Activated CD4-positive, alpha-beta T cell treated with anti-CD3 and anti-CD28 coated beads, Interleukin-2, amount 10 ng/mL, durations not matched to agents 7 days and 5 days (primary cell): Measurements from ENCODE around the gene CCNG2. TPM values are rescaled to one million over a fixed set of nuclear protein-coding genes. Genes with fewer than 3 reads are reported as not detected.

Source experiments
- CTCF ChIA-PET: fragments of 350-600 bp; sonication (Branson Sonifier 250); formaldehyde crosslinking; loops from one replicate; lab custom pipeline; 2021; ENCODE audit warnings: antibody characterized with exemption; lab: Charles Lee
- POLR2A ChIA-PET: fragments of 350-600 bp; sonication (Branson Sonifier 250); formaldehyde crosslinking; loops from one replicate; lab custom pipeline; 2021; ENCODE audit warnings: antibody characterized with exemption; lab: Charles Lee
- DNase-seq: peaks from one replicate; pipeline ENCODE4 v3.0.0-alpha.2; 2020
- H3K27ac Mint-ChIP-seq: one replicate; pipeline ENCODE4 v1.8.0; 2021; ENCODE audit warnings: mild to moderate bottlenecking, moderate library complexity, mixed read lengths
- H3K27me3 Mint-ChIP-seq: one replicate; pipeline ENCODE4 v1.8.0; 2021; ENCODE audit warnings: mixed read lengths
- H3K36me3 Mint-ChIP-seq: one replicate; pipeline ENCODE4 v1.8.0; 2021; ENCODE audit warnings: low read depth, mixed read lengths
- H3K4me1 Mint-ChIP-seq: one replicate; pipeline ENCODE4 v1.8.0; 2021; ENCODE audit warnings: mixed read lengths
- H3K4me3 Mint-ChIP-seq: one replicate; pipeline ENCODE4 v1.8.0; 2021; ENCODE audit warnings: mild to moderate bottlenecking, moderate library complexity, mixed read lengths
- H3K9me3 Mint-ChIP-seq: one replicate; pipeline ENCODE4 v1.8.0; 2021; ENCODE audit warnings: mixed read lengths
- total RNA-seq, 2 experiments: library from RNA; stranded (reverse); gene quantifications; one replicate each; pipeline ENCODE4 v1.2.3, GENCODE V29; 2021

The CCNG2 gene
- total RNA-seq, 2 experiments from 2014 or later, result 28.1 to 31.5 TPM

- Mint-ChIP-seq H3K36me3 (peaks cover 54% of the 10 kb centered on the region), H3K4me3 (no peak overlapping the region), H3K27me3 (no peaks in the 10 kb centered on the region), H3K27ac (no peak overlapping the region), H3K4me1 (peaks cover 13% of the 10 kb centered on the region), H3K9me3 (no peaks in the 10 kb centered on the region)
- ChIA-PET CTCF (no interaction called here), POLR2A (no interaction called here)
- no peak for DNase-seq
Observed at GRCh38 chr4:77167866-77168265, 10.9 kb downstream of the CCNG2 start.

GRCh38 chr4:77169481-77169880, 12.5 kb downstream of the CCNG2 start:
- Mint-ChIP-seq H3K27me3 (no peaks in the 10 kb centered on the region), H3K4me3 (no peak overlapping the region)

GRCh38 chr4:77170926-77171325, 13.9 kb downstream of the CCNG2 start:
- Mint-ChIP-seq H3K4me3 (no peak overlapping the region), H3K27me3 (peaks cover 2% of the 10 kb centered on the region), H3K36me3 (peaks cover 28% of the 10 kb centered on the region), H3K4me1 (peaks cover 6% of the 10 kb centered on the region), H3K9me3 (no peaks in the 10 kb centered on the region), H3K27ac (no peak overlapping the region)
- ChIA-PET CTCF (no interaction called here), POLR2A (no interaction called here)
- no peak for DNase-seq

More at GRCh38 chr4:77169481-77169880, 12.5 kb downstream of the CCNG2 start:
- ChIA-PET POLR2A (no interaction called here), CTCF (no interaction called here)
- Mint-ChIP-seq H3K4me1 (peaks cover 6% of the 10 kb centered on the region), H3K27ac (no peak overlapping the region), H3K9me3 (no peaks in the 10 kb centered on the region), H3K36me3 (peaks cover 39% of the 10 kb centered on the region)
- no peak for DNase-seq

- Mint-ChIP-seq H3K4me1 (peaks cover 6% of the 10 kb centered on the region), H3K4me3 (no peak overlapping the region), H3K9me3 (no peaks in the 10 kb centered on the region), H3K36me3 (peaks cover 24% of the 10 kb centered on the region), H3K27me3 (peaks cover 6% of the 10 kb centered on the region), H3K27ac (no peak overlapping the region)
- ChIA-PET CTCF (interaction anchor here (0.8 kb wide), 1 partner anchor 45 kb away, joined by 3 read pairs; no protein-coding TSS in a partner anchor), POLR2A (no interaction called here)
- no peak for DNase-seq
Observed at GRCh38 chr4:77172336-77172735, 15.3 kb downstream of the CCNG2 start.

- no peaks in the 10 kb centered on the region for H3K4me1 Mint-ChIP-seq
Observed at GRCh38 chr4:77174426-77174825, 17.4 kb downstream of the CCNG2 start.

GRCh38 chr4:77175201-77175611, 18.2 kb downstream of the CCNG2 start:
- peaks cover 9% of the 10 kb centered on the region for H3K27me3 Mint-ChIP-seq
- ChIA-PET CTCF (no interaction called here), POLR2A (no interaction called here)
- H3K4me1 Mint-ChIP-seq, result no peaks in the 10 kb centered on the region
- H3K36me3 Mint-ChIP-seq, result peaks cover 7% of the 10 kb centered on the region
- H3K4me3 Mint-ChIP-seq, result no peak overlapping the region
- no peaks in the 10 kb centered on the region for H3K9me3 Mint-ChIP-seq
- DNase-seq, result no peak
- no peak overlapping the region for H3K27ac Mint-ChIP-seq

More at GRCh38 chr4:77174426-77174825, 17.4 kb downstream of the CCNG2 start:
- no peak overlapping the region for H3K4me3 Mint-ChIP-seq
- ChIA-PET POLR2A (no interaction called here), CTCF (interaction anchor here (0.6 to 1.0 kb wide), 2 partner anchors 21 to 513 kb away, joined by 3 to 5 read pairs; no protein-coding TSS in a partner anchor)
- no peaks in the 10 kb centered on the region for H3K9me3 Mint-ChIP-seq
- H3K27ac Mint-ChIP-seq, result no peak overlapping the region
- peaks cover 9% of the 10 kb centered on the region for H3K27me3 Mint-ChIP-seq
- H3K36me3 Mint-ChIP-seq, result peaks cover 13% of the 10 kb centered on the region
- DNase-seq, result no peak

- Mint-ChIP-seq H3K27me3 (peaks cover 9% of the 10 kb centered on the region), H3K9me3 (no peaks in the 10 kb centered on the region), H3K27ac (no peak overlapping the region), H3K4me1 (no peaks in the 10 kb centered on the region), H3K36me3 (no peaks in the 10 kb centered on the region), H3K4me3 (no peak overlapping the region)
- ChIA-PET POLR2A (no interaction called here), CTCF (no interaction called here)
- no peak for DNase-seq
Observed at GRCh38 chr4:77176640-77177039, 19.6 kb downstream of the CCNG2 start.

- H3K27me3 Mint-ChIP-seq, result peaks cover 9% of the 10 kb centered on the region
- H3K4me1 Mint-ChIP-seq, result no peaks in the 10 kb centered on the region
- no peaks in the 10 kb centered on the region for H3K9me3 Mint-ChIP-seq
- H3K36me3 Mint-ChIP-seq, result no peaks in the 10 kb centered on the region
- no peak overlapping the region for H3K4me3 Mint-ChIP-seq
- ChIA-PET CTCF (no interaction called here), POLR2A (no interaction called here)
- H3K27ac Mint-ChIP-seq, result no peak overlapping the region
- DNase-seq, result no peak
Observed at GRCh38 chr4:77177199-77177598, 20.2 kb downstream of the CCNG2 start.

GRCh38 chr4:77178560-77178959, 21.6 kb downstream of the CCNG2 start:
- DNase-seq, result no peak
- Mint-ChIP-seq H3K36me3 (no peaks in the 10 kb centered on the region), H3K27ac (no peak overlapping the region), H3K4me1 (no peaks in the 10 kb centered on the region), H3K27me3 (peaks cover 9% of the 10 kb centered on the region), H3K9me3 (no peaks in the 10 kb centered on the region), H3K4me3 (no peak overlapping the region)
- ChIA-PET POLR2A (interaction anchor here (0.6 kb wide), 1 partner anchor 15 kb away, joined by 4 read pairs; no protein-coding TSS in a partner anchor), CTCF (interaction anchor here (1.3 kb wide), 1 partner anchor 14 kb away, joined by 4 read pairs; no protein-coding TSS in a partner anchor)

- Mint-ChIP-seq H3K36me3 (no peaks in the 10 kb centered on the region), H3K9me3 (no peaks in the 10 kb centered on the region), H3K4me1 (no peaks in the 10 kb centered on the region), H3K27ac (no peak overlapping the region), H3K27me3 (peaks cover 13% of the 10 kb centered on the region), H3K4me3 (no peak overlapping the region)
- DNase-seq, result no peak
- POLR2A ChIA-PET, result no interaction called here
- CTCF ChIA-PET, result interaction anchor here (0.6 to 2.1 kb wide), 4 partner anchors 14 to 36 kb away, joined by 3 to 9 read pairs (median 4); no protein-coding TSS in a partner anchor
Observed at GRCh38 chr4:77179519-77179918, 22.5 kb downstream of the CCNG2 start.

GRCh38 chr4:77181720-77182119, 24.7 kb downstream of the CCNG2 start:
- no peak overlapping the region for H3K27ac Mint-ChIP-seq
- POLR2A ChIA-PET, result no interaction called here
- CTCF ChIA-PET, result interaction anchor here (0.5 to 2.1 kb wide), 4 partner anchors 12 to 325 kb away, joined by 3 to 9 read pairs (median 4); no protein-coding TSS in a partner anchor
- H3K9me3 Mint-ChIP-seq, result no peaks in the 10 kb centered on the region
- no peaks in the 10 kb centered on the region for H3K4me1 Mint-ChIP-seq
- H3K36me3 Mint-ChIP-seq, result no peaks in the 10 kb centered on the region
- no peak overlapping the region for H3K4me3 Mint-ChIP-seq
- H3K27me3 Mint-ChIP-seq, result peaks cover 18% of the 10 kb centered on the region
- DNase-seq, result no peak

GRCh38 chr4:77183777-77184420, 26.9 kb downstream of the CCNG2 start:
- Mint-ChIP-seq H3K9me3 (no peaks in the 10 kb centered on the region), H3K4me1 (no peaks in the 10 kb centered on the region), H3K27ac (peak overlapping the region; percentile 65), H3K27me3 (peaks cover 12% of the 10 kb centered on the region), H3K4me3 (no peak overlapping the region), H3K36me3 (no peaks in the 10 kb centered on the region)
- POLR2A ChIA-PET, result no interaction called here
- CTCF ChIA-PET, result interaction anchor here (0.7 to 1.7 kb wide), 2 partner anchors 20 to 436 kb away, joined by 3 to 4 read pairs; no protein-coding TSS in a partner anchor
- DNase-seq, result no peak

- H3K4me3 Mint-ChIP-seq, result no peak overlapping the region
- no peak for DNase-seq
- no peaks in the 10 kb centered on the region for H3K4me1 Mint-ChIP-seq
- peaks cover 12% of the 10 kb centered on the region for H3K27me3 Mint-ChIP-seq
- CTCF ChIA-PET, result interaction anchor here (0.6 to 1.7 kb wide), 3 partner anchors 9 to 166 kb away, joined by 3 to 4 read pairs (median 4); no protein-coding TSS in a partner anchor
- POLR2A ChIA-PET, result no interaction called here
- H3K27ac Mint-ChIP-seq, result no peak overlapping the region
- H3K36me3 Mint-ChIP-seq, result no peaks in the 10 kb centered on the region
- H3K9me3 Mint-ChIP-seq, result no peaks in the 10 kb centered on the region
Observed at GRCh38 chr4:77184974-77185373, 28.0 kb downstream of the CCNG2 start.
